Sciatic nerve (tissue), 2 donors: ENCODE data around the gene FGFR2. TPM values are rescaled to one million over a fixed set of nuclear protein-coding genes. Genes with fewer than 3 reads are reported as not detected.

Source experiments
- ATAC-seq: fragments of 200-7000 bp; cut with Tn5 transposase; one replicate; pipeline ENCODE4 v1.9.1; 2020; ENCODE audit warnings: mild to moderate bottlenecking, moderate library complexity
- DNase-seq: peaks from one replicate; pipeline ENCODE4 v3.0.0-alpha.2; 2020; ENCODE audit warnings: low spot score
- intact Hi-C: fragments of 100-400 bp; cut with DNase I; formaldehyde crosslinking; loops from one replicate; pipeline ENCODE4 v1.14.2; 2022
- total RNA-seq: library from RNA; stranded (reverse); fragmentation: NEBNext Ultra II Directional; extraction: Animal tissue kit (Norgen Biotek cat#: 25700); gene quantifications from one replicate; pipeline ENCODE4 v1.2.1, GENCODE V29; 2021
- donor health status: DM: no; HTN: no; CAD: no.
- donor health status: DM: no; HTN: no; CAD: no.

Gene FGFR2
- total RNA-seq, 1 donor from 2014 or later, result 10.8 TPM

GRCh38 chr10:121613456-121613855 is 15.2 kb upstream of the FGFR2 start:
- DNase-seq (no peak), ATAC-seq (no peak)
- intact Hi-C loops, result no loop called here

- ATAC-seq, result no peak
- intact Hi-C loops, result no loop called here
- no peak for DNase-seq
Measured at GRCh38 chr10:121611393-121612159, 13.3 kb upstream of the FGFR2 start.

- intact Hi-C loops, result no loop called here
- ATAC-seq (no peak), DNase-seq (no peak)
Measured at GRCh38 chr10:121610798-121611323, 12.6 kb upstream of the FGFR2 start.

GRCh38 chr10:121609426-121610380 is 11.5 kb upstream of the FGFR2 start:
- intact Hi-C loops, result no loop called here
- ATAC-seq (no peak), DNase-seq (no peak)

- DNase-seq (peak; percentile 66), ATAC-seq (peak; percentile 88)
- intact Hi-C loops, result no loop called here
Measured at GRCh38 chr10:121608469-121609190, 10.4 kb upstream of the FGFR2 start.

- intact Hi-C loops, result no loop called here
- no peak for ATAC-seq
- DNase-seq, result no peak
Measured at GRCh38 chr10:121607310-121608055, 9.2 kb upstream of the FGFR2 start.

- intact Hi-C loops, result no loop called here
- ATAC-seq (no peak), DNase-seq (no peak)
Measured at GRCh38 chr10:121605708-121606107, 7.5 kb upstream of the FGFR2 start.

GRCh38 chr10:121601458-121601857 is 3.2 kb upstream of the FGFR2 start:
- no peak for DNase-seq
- intact Hi-C loops, result no loop called here
- no peak for ATAC-seq

- no peak for ATAC-seq
- no peak for DNase-seq
- intact Hi-C loops, result no loop called here
Measured at GRCh38 chr10:121600611-121601010, 2.4 kb upstream of the FGFR2 start.

- ATAC-seq (no peak), DNase-seq (no peak)
- intact Hi-C loops, result no loop called here
Measured at GRCh38 chr10:121599947-121600346, 1.7 kb upstream of the FGFR2 start.

- intact Hi-C loops, result no loop called here
- ATAC-seq (peak; percentile 7), DNase-seq (no peak)
Measured at GRCh38 chr10:121597504-121598262, 561 bp downstream of the FGFR2 start.

GRCh38 chr10:121596689-121597503 is 1.3 kb downstream of the FGFR2 start:
- intact Hi-C loops, result no loop called here
- ATAC-seq (peak; percentile 83), DNase-seq (peak; percentile 72)

- peak; percentile 8 for ATAC-seq
- intact Hi-C loops, result no loop called here
- DNase-seq, result no peak
Measured at GRCh38 chr10:121595806-121596688, 2.2 kb downstream of the FGFR2 start.

GRCh38 chr10:121595351-121595805 is 2.9 kb downstream of the FGFR2 start:
- intact Hi-C loops, result no loop called here
- ATAC-seq, result no peak
- no peak for DNase-seq

GRCh38 chr10:121594623-121595350 is 3.5 kb downstream of the FGFR2 start:
- intact Hi-C loops, result no loop called here
- no peak for DNase-seq

More at GRCh38 chr10:121594623-121595350, 3.5 kb downstream of the FGFR2 start:
- ATAC-seq, result no peak
